PC-9 (cell line): ENCODE measurements around the gene DIP2C. TPM values are rescaled to one million over a fixed set of nuclear protein-coding genes. Genes with fewer than 3 reads are reported as not detected.

ENCODE experiments used
- BruUV-seq: library from RNA; stranded (reverse); fragments of 400-500 nt; replicated peaks from 2 replicates; lab custom pipeline; 2021; lab: Mats Ljungman, UMichigan
- CTCF ChIA-PET: fragments of 300-600 bp; sonication (Branson Sonifier 250); formaldehyde crosslinking; loops from one replicate; lab custom pipeline; 2022; ENCODE audit warnings: antibody characterized with exemption; lab: Charles Lee
- POLR2A ChIA-PET: fragments of 300-600 bp; sonication (Branson Sonifier 250); formaldehyde crosslinking; loops from one replicate; lab custom pipeline; 2022; ENCODE audit warnings: antibody characterized with exemption; ENCODE audit not compliant: unreplicated experiment; lab: Charles Lee
- DNase-seq, 2 experiments: peaks; one replicate each; pipeline versions ENCODE4 v3.0.0 to v3.0.0-alpha.2; 2015 to 2022; ENCODE audit warnings: mixed read lengths in 1 of 2
- H2AFZ ChIP-seq: fragments of 200-600 bp; sonication (generic); 2 replicates; pipeline ENCODE4 v1.8.1; 2017; ENCODE audit warnings: antibody characterized with exemption
- H3F3A ChIP-seq: fragments of 200-600 bp; sonication (generic); 2 replicates; pipeline ENCODE4 v1.8.1; 2017; ENCODE audit warnings: antibody characterized with exemption, mild to moderate bottlenecking, low read depth; ENCODE audit not compliant: insufficient read depth
- H3K27ac ChIP-seq: fragments of 200-600 bp; sonication (generic); 2 replicates; pipeline ENCODE4 v1.6.1; 2016; ENCODE audit warnings: mixed run types
- H3K27me3 ChIP-seq: fragments of 200-600 bp; sonication (generic); 2 replicates; pipeline ENCODE4 v1.6.1; 2016; ENCODE audit warnings: low read depth, mixed run types; ENCODE audit not compliant: insufficient read depth
- H3K36me3 ChIP-seq: fragments of 200-600 bp; sonication (generic); 2 replicates; pipeline ENCODE4 v1.6.1; 2016; ENCODE audit warnings: low read depth, mixed run types
- H3K4me1 ChIP-seq: fragments of 200-600 bp; sonication (generic); replicated peaks from 2 replicates; pipeline ENCODE4 v1.6.1; 2016; ENCODE audit warnings: mixed run types; ENCODE audit not compliant: insufficient read depth
- H3K4me2 ChIP-seq: fragments of 200-600 bp; sonication (generic); 2 replicates; pipeline ENCODE4 v1.6.1; 2017; ENCODE audit warnings: mixed run types
- H3K4me3 ChIP-seq: fragments of 200-600 bp; sonication (generic); 2 replicates; pipeline ENCODE4 v1.6.1; 2016; ENCODE audit warnings: mixed run types
- H3K79me2 ChIP-seq: fragments of 200-600 bp; sonication (generic); 2 replicates; pipeline ENCODE4 v1.6.1; 2017; ENCODE audit warnings: low read depth, mixed run types
- H3K9me2 ChIP-seq: fragments of 200-600 bp; sonication (generic); 2 replicates; pipeline ENCODE4 v1.8.1; 2017; ENCODE audit warnings: mild to moderate bottlenecking; ENCODE audit not compliant: insufficient read depth
- H3K9me3 ChIP-seq: fragments of 200-600 bp; sonication (generic); 2 replicates; pipeline ENCODE4 v1.8.1; 2016; ENCODE audit warnings: low read depth; ENCODE audit not compliant: insufficient read depth
- H4K20me1 ChIP-seq: fragments of 200-600 bp; sonication (generic); 2 replicates; pipeline ENCODE4 v1.8.1; 2017; ENCODE audit not compliant: insufficient read depth
- EZH2 ChIP-seq: fragments of 200-600 bp; sonication (generic); IDR thresholded peaks from 2 replicates; pipeline ENCODE4 v1.8.0; 2017; ENCODE audit warnings: antibody characterized with exemption, low read depth
- intact Hi-C: fragments of 100-400 bp; cut with micrococcal nuclease; formaldehyde crosslinking; loops from one replicate; pipeline ENCODE4 v1.10.0; 2022; ENCODE audit not compliant: unreplicated experiment
- total RNA-seq: library from RNA; stranded (reverse); gene quantifications from 2 replicates; pipeline ENCODE4 v1.2.3, GENCODE V29; 2021
- TF ChIP-seq, protein P1 (sequence below): fragments of 200-600 bp; sonication (generic); conservative IDR thresholded peaks from 2 replicates; pipeline ENCODE4 v1.6.1; 2017; ENCODE audit warnings: mixed run types, antibody characterized with exemption, mild to moderate bottlenecking, moderate library complexity

Gene DIP2C
- total RNA-seq, 1 experiment from 2014 or later, result 0.83 TPM

DNA sequence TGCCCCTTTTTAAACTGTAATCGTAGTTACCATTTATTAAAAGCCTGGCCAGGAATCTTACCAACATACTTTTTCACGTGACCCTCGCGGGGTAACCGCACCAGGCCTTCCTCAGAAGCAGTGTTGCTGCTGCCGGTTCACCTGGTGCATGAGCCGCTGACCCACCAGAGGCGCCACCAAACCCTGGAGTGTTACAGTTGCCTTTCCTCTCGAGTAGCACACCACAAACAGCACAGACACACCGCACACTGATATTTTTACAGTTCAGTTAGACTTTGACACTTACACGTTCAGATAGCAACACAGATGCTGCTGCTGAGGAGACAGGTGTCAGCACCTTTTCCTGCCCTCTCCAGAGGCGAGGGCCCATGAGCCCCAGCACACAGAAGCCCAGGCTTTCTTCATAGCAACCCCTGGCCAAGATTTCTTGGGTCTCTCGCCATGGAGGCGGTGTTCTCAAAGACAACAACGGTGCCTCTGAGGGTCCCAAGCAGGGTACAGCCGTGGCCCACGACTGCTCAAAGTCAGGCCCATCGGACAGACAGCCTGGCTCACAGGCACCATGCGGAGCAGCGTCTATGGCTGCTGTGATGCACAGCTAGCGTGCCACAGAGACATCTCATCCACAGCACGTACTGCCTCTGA, 123.1 kb downstream of the DIP2C start:
- Histone ChIP-seq H3K79me2 (no peaks in the 10 kb centered on the region), H2AFZ (no peak overlapping the region), H3K9me3 (no peaks in the 10 kb centered on the region), H3K9me2 (no peaks in the 10 kb centered on the region), H3K4me1 (no peaks in the 10 kb centered on the region), H3K27me3 (peaks cover 70% of the 10 kb centered on the region), H3K27ac (no peak overlapping the region), H3K4me2 (no peak overlapping the region), H4K20me1 (no peaks in the 10 kb centered on the region), H3F3A (no peaks in the 10 kb centered on the region), H3K4me3 (no peak overlapping the region), H3K36me3 (no peaks in the 10 kb centered on the region)
- CTCF ChIA-PET, result no interaction called here
- no peak for DNase-seq
- BruUV-seq, result no TSS peak
- intact Hi-C loops, result no loop called here
- POLR2A ChIA-PET, result no interaction called here
- no peak for TF ChIP-seq EZH2
- TF ChIP-seq, protein P1, sequence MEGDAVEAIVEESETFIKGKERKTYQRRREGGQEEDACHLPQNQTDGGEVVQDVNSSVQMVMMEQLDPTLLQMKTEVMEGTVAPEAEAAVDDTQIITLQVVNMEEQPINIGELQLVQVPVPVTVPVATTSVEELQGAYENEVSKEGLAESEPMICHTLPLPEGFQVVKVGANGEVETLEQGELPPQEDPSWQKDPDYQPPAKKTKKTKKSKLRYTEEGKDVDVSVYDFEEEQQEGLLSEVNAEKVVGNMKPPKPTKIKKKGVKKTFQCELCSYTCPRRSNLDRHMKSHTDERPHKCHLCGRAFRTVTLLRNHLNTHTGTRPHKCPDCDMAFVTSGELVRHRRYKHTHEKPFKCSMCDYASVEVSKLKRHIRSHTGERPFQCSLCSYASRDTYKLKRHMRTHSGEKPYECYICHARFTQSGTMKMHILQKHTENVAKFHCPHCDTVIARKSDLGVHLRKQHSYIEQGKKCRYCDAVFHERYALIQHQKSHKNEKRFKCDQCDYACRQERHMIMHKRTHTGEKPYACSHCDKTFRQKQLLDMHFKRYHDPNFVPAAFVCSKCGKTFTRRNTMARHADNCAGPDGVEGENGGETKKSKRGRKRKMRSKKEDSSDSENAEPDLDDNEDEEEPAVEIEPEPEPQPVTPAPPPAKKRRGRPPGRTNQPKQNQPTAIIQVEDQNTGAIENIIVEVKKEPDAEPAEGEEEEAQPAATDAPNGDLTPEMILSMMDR, result no peak

DNA sequence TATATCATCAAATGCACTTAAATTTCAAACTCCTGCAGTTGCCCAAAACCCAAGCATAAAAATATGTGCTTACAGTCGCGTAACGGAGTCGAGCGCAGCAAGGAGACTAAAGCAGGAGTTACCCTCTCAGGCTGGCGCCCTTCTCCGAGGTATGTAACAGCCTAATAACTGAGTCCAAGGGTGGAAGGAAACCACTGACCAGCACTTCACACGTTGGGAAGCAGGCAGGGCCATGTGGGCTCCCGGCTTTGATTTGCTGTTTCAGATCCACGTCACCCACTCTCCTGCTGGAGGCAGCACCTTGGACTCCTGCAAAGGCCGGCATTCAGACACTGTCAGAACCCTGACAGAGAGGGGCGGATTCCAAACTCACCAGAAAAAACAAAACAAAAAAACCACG, 123.8 kb downstream of the DIP2C start:
- Histone ChIP-seq H3K27me3 (peaks cover 65% of the 10 kb centered on the region), H3K4me2 (no peak overlapping the region), H3K27ac (no peak overlapping the region), H3K9me3 (no peaks in the 10 kb centered on the region), H3K4me1 (no peaks in the 10 kb centered on the region), H2AFZ (no peak overlapping the region), H3F3A (no peaks in the 10 kb centered on the region), H3K79me2 (no peaks in the 10 kb centered on the region), H3K36me3 (no peaks in the 10 kb centered on the region), H3K4me3 (no peak overlapping the region), H3K9me2 (no peaks in the 10 kb centered on the region), H4K20me1 (no peaks in the 10 kb centered on the region)
- intact Hi-C loops, result no loop called here
- no peak for DNase-seq
- ChIA-PET POLR2A (no interaction called here), CTCF (no interaction called here)
- no peak for TF ChIP-seq EZH2
- TF ChIP-seq, protein P1, result no peak
- BruUV-seq, result no TSS peak

- ChIA-PET CTCF (interaction anchor here (0.6 kb wide), 1 partner anchor 224 kb away, joined by 3 read pairs; no protein-coding TSS in a partner anchor), POLR2A (no interaction called here)
- Histone ChIP-seq H3K4me3 (no peak overlapping the region), H3K27ac (no peak overlapping the region), H3K9me3 (no peaks in the 10 kb centered on the region), H3K79me2 (no peaks in the 10 kb centered on the region), H3K27me3 (peaks cover 63% of the 10 kb centered on the region), H4K20me1 (no peaks in the 10 kb centered on the region), H3F3A (no peaks in the 10 kb centered on the region), H3K36me3 (no peaks in the 10 kb centered on the region), H2AFZ (no peak overlapping the region), H3K4me1 (no peaks in the 10 kb centered on the region), H3K9me2 (no peaks in the 10 kb centered on the region), H3K4me2 (no peak overlapping the region)
- no peak for DNase-seq
- intact Hi-C loops, result no loop called here
- no peak for TF ChIP-seq EZH2
- TF ChIP-seq, protein P1, result no peak
- no TSS peak for BruUV-seq
These were observed 124.3 kb downstream of the DIP2C start for GRCh38 chr10:565146-565545.
